Measurements from ENCODE around the gene VTI1A.
"Not testable (repeated sequence)": the region's sequence is repeated elsewhere in the genome, so short reads cannot be mapped to it uniquely, and the experiment has no call there.

The VTI1A gene

DNA sequence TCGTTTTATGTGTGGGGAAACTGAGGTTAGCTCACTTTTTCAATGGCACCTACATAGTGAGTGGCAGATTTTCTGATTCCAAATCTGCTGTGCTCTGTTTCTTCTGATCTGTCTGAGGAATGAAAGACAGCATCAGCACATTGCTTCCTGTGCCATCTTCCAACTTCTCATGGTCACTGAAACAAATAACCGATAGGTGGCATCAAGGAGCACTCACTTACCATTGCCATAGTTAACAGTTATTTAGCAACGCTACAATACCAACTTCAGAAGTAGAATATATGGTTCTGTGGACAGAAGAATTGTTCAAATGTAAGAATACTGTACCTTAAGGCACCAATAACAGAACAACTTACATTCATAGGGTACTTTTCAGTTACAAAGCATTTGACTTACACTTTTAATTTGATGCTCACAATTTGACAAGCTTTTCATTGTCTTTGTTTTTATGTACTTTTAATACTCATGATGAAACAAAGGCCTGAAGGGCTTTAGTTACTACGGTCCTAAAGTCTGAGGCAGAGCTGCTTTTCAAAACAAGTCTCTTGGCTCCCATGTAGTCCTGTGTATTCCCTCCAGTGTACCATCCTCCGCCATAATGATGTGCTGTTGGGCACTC lies 274.2 kb downstream of the VTI1A start:
- Histone ChIP-seq H3K36me3 (ENCODE audit: control insufficient read depth, insufficient read depth, low read length) (no peaks in the 10 kb centered on the region), H3K4me3 (ENCODE audit: low read depth, low read length) (no peak overlapping the region), H3K27me3 (ENCODE audit: control insufficient read depth, insufficient read depth, low read length) (no peaks in the 10 kb centered on the region), H3K9ac (ENCODE audit: low read depth, low read length) (no peak overlapping the region), H3K9me3 (ENCODE audit: control insufficient read depth, insufficient read depth, low read length) (no peaks in the 10 kb centered on the region), H3K4me1 (ENCODE audit: control insufficient read depth, insufficient read depth, low read length) (peaks cover 12% of the 10 kb centered on the region)

DNA sequence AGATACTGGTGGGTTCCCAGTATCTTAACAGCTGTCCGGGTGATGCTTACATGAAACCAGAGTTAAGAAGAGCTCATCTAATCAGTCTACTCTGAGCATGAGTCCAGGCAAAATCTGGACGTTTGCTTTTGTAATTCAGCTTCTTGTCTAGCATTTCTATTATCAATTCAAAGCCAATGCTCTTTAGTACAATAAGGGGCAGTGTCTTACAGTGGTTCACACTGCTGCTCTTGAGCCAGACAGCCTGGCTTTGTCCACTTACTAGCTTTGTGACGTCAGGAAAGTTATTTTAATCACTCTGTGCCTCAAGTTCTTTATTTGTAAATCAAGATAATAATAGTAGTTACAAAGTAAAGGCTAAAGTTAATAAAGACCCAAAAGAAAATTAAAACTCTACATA lies 275.7 kb downstream of the VTI1A start:
- peaks cover 9% of the 10 kb centered on the region for H3K4me1 ChIP-seq (ENCODE audit: control insufficient read depth, insufficient read depth, low read length)
- no peaks in the 10 kb centered on the region for H3K36me3 ChIP-seq (ENCODE audit: control insufficient read depth, insufficient read depth, low read length)

DNA sequence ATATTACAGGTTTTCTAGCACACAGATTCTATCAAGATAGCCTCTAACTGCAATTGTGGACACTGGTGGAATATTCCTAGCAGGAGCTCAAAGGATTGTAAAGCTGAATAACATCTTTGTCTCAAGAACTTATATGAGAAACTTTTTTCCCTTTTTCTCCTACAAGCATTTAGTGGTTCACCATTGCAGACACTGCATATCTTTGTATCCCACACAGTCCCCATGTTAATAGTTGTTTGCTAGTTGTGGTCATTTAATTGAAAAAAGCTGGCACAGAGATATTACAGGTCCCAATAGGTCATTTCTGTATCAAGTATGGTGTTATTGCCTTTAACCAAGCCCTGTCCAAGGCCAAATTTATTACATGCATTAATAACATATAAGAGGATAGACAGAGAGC lies 276.9 kb downstream of the VTI1A start:
- no peaks in the 10 kb centered on the region for H3K27me3 ChIP-seq (ENCODE audit: control insufficient read depth, insufficient read depth, low read length)
- H3K36me3 ChIP-seq (ENCODE audit: control insufficient read depth, insufficient read depth, low read length): no peaks in the 10 kb centered on the region
- H3K9ac ChIP-seq (ENCODE audit: low read depth, low read length): no peak overlapping the region
- no peak overlapping the region for H3K4me3 ChIP-seq (ENCODE audit: low read depth, low read length)
- H3K4me1 ChIP-seq (ENCODE audit: control insufficient read depth, insufficient read depth, low read length): peaks cover 5% of the 10 kb centered on the region
- H3K9me3 ChIP-seq (ENCODE audit: control insufficient read depth, insufficient read depth, low read length): no peaks in the 10 kb centered on the region

More for the DNA sequence above, 275.7 kb downstream of the VTI1A start:
- H3K9ac ChIP-seq (ENCODE audit: low read depth, low read length): no peak overlapping the region
- no peak overlapping the region for H3K4me3 ChIP-seq (ENCODE audit: low read depth, low read length)
- no peaks in the 10 kb centered on the region for H3K27me3 ChIP-seq (ENCODE audit: control insufficient read depth, insufficient read depth, low read length)
- no peaks in the 10 kb centered on the region for H3K9me3 ChIP-seq (ENCODE audit: control insufficient read depth, insufficient read depth, low read length)

DNA sequence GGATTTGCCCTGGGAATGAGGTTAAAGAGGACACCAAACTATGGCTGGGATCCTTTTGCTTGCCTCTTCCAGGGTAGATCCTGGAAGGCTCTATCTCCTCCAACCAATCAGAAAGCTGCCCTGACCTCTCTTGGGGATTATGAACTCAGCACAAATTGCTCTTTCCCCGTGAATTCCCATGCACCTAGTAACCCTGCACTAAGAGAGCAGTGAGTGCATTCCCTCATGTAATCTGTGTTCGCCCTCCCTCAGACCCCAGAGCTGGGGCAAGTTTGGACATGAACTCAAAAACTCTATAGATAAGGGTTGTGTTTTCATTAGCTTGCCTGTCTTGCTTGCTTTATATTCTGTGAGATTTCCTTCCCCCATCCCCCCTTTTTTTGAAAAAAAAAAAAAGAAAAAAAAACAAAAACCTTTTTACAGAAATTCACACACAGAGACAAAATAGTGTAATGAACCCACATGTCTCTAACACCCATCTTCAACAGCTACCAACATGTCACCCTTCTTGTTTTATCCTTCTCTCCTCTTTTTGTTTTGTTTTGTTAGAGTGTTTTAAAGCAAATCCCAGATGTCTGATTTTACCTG lies 277.5 kb downstream of the VTI1A start:
- Histone ChIP-seq H3K9ac (ENCODE audit: low read depth, low read length) (no peak overlapping the region), H3K36me3 (ENCODE audit: control insufficient read depth, insufficient read depth, low read length) (no peaks in the 10 kb centered on the region), H3K27me3 (ENCODE audit: control insufficient read depth, insufficient read depth, low read length) (no peaks in the 10 kb centered on the region), H3K4me3 (ENCODE audit: low read depth, low read length) (no peak overlapping the region), H3K4me1 (ENCODE audit: control insufficient read depth, insufficient read depth, low read length) (peaks cover 4% of the 10 kb centered on the region), H3K9me3 (ENCODE audit: control insufficient read depth, insufficient read depth, low read length) (no peaks in the 10 kb centered on the region)

DNA sequence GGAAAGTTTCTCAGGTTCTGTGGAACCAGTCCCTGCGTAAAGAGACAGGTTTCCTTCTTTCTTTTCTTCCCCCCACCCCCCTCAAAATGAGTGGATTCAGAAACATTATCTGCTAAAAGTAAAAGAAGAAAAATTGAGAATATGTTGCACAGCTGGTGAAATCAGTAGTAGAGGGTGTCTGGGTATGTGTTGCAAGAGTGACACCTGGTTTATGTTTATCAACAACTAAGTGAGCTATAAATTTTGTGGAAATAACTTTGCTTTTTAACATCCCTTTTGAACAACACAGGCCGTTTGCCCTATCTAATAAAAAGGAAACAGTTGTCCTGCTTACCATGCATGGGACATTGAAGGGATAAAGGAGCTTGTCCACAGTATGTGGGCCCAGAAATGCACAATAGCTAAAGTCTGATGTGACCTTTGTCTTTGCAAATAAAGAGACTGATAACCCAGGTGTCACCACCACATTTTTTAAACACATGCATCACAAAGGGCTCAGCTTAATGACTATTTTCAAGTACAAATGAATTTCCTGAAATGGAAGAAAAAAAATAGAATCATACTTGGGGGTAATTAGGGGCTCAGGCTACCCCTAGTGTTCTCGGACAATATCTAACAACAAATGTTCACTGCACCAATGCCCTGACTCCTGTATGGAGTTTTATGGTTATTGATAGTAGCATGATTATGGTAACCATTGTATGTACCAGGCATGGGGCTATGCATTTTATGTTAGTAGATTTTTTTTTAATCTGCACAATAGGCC lies 281.3 kb downstream of the VTI1A start:
- Histone ChIP-seq H3K36me3 (ENCODE audit: control insufficient read depth, insufficient read depth, low read length) (no peaks in the 10 kb centered on the region), H3K4me1 (ENCODE audit: control insufficient read depth, insufficient read depth, low read length) (peaks cover 16% of the 10 kb centered on the region), H3K4me3 (ENCODE audit: low read depth, low read length) (no peak overlapping the region), H3K27me3 (ENCODE audit: control insufficient read depth, insufficient read depth, low read length) (no peaks in the 10 kb centered on the region), H3K9ac (ENCODE audit: low read depth, low read length) (no peak overlapping the region), H3K9me3 (ENCODE audit: control insufficient read depth, insufficient read depth, low read length) (no peaks in the 10 kb centered on the region)

DNA sequence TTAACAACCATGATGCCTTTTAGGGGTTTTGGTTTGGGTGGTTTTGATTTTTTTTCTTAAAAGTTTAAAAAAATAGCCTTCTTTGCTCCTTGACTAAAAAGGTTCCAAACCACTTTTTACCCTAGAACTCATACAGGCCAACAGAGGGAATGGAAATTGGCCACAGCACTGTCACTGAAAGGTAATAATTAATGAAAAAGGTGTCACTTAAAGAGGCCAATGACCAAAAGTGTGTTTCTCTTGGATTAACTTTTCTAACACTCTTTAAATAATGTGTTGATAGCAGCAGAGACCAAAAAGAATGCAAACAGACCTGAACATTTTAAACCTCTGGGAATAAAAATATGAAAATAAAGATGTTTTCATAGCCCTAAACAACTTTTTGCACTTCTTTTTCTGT lies 282.0 kb downstream of the VTI1A start:
- no peak overlapping the region for H3K9ac ChIP-seq (ENCODE audit: low read depth, low read length)
- H3K9me3 ChIP-seq (ENCODE audit: control insufficient read depth, insufficient read depth, low read length): no peaks in the 10 kb centered on the region
- H3K4me1 ChIP-seq (ENCODE audit: control insufficient read depth, insufficient read depth, low read length): peaks cover 16% of the 10 kb centered on the region
- H3K27me3 ChIP-seq (ENCODE audit: control insufficient read depth, insufficient read depth, low read length): no peaks in the 10 kb centered on the region
- H3K36me3 ChIP-seq (ENCODE audit: control insufficient read depth, insufficient read depth, low read length): no peaks in the 10 kb centered on the region
- no peak overlapping the region for H3K4me3 ChIP-seq (ENCODE audit: low read depth, low read length)

DNA sequence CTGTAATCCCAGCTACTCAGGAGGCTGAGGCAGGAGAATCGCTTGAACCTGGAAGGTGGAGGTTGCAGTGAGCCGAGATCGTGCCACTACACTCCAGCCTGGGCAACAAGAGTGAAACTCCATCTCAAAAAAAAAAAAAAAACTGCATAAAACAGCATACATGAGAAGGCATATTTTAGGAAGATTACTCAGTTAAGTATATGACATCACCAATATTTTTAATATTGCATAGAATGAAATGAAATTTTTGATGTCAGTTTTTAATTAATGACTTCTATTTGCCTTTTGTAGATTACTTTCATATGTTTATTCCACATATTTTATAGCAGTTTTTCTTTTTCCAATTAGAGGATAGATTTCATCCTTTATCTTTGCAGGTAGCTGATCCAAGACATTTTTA lies 284.4 kb downstream of the VTI1A start:
- not testable (repeated sequence) for H3K9ac ChIP-seq (ENCODE audit: low read depth, low read length); H3K27me3 ChIP-seq (ENCODE audit: control insufficient read depth, insufficient read depth, low read length); H3K4me3 ChIP-seq (ENCODE audit: low read depth, low read length); H3K9me3 ChIP-seq (ENCODE audit: control insufficient read depth, insufficient read depth, low read length); H3K36me3 ChIP-seq (ENCODE audit: control insufficient read depth, insufficient read depth, low read length)
- peaks cover 16% of the 10 kb centered on the region for H3K4me1 ChIP-seq (ENCODE audit: control insufficient read depth, insufficient read depth, low read length)

DNA sequence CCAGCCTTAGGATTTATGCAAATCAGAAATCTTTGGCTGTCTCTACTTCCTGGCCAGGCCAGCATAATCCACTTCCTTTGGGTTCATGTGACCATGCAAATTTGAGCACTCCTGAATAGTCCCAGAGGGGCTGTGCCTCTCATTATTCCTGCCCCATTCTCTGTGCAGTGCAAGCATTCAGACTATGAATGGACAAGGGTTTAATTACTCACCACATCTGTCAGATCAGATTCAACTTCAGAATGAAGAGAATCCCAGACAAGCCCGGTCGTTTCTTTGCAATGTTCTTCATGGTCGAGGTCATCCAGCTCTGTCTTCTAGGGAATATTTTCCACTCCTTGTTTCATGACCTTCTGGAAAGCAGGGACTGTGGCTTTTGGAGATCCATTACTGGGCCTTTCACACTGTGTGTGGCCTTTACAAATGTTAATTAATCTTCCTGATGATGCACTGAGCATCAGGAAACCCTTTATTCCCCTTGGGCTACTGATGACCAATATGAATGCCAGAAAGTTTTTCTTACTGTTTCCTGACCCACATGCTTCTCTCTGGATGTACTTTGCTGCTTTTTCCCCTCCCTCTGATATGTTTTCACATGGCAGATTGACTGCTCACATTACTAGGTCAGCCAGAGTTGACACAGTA lies 285.4 kb downstream of the VTI1A start:
- Histone ChIP-seq H3K9ac (ENCODE audit: low read depth, low read length) (no peak overlapping the region), H3K4me1 (ENCODE audit: control insufficient read depth, insufficient read depth, low read length) (peaks cover 16% of the 10 kb centered on the region), H3K9me3 (ENCODE audit: control insufficient read depth, insufficient read depth, low read length) (no peaks in the 10 kb centered on the region), H3K36me3 (ENCODE audit: control insufficient read depth, insufficient read depth, low read length) (no peaks in the 10 kb centered on the region), H3K27me3 (ENCODE audit: control insufficient read depth, insufficient read depth, low read length) (no peaks in the 10 kb centered on the region), H3K4me3 (ENCODE audit: low read depth, low read length) (no peak overlapping the region)

DNA sequence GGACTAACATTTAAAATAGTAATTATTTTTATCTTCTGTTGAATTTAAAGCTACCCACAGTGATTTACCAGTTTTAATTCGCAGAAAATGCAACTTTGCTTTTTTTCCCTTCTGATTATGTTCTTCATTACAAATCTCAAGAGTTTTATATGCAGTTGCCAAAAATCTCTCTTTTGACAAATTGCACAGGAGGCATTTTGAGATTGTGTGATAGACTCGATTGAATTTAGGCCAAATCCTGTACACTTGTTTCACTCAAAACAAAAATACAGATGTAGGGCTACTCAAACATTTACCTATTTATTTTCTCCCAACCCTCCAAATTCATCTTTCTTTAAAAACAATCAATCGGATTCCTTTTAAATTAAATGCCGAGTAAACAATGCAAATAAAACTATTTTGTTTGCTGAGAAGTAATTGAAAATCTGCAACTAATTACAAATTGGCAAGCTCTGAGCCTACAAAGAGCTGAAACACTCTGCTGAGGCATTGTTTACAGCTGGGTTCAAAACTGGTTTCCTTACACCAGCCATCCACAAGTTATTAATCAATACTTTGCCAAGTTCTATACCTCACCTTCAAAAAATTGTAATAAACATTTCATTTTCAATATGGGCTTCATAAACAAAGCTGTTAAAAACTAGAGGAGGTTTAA lies 288.2 kb downstream of the VTI1A start:
- Histone ChIP-seq H3K36me3 (ENCODE audit: control insufficient read depth, insufficient read depth, low read length) (no peaks in the 10 kb centered on the region), H3K9ac (ENCODE audit: low read depth, low read length) (no peak overlapping the region), H3K27me3 (ENCODE audit: control insufficient read depth, insufficient read depth, low read length) (no peaks in the 10 kb centered on the region), H3K4me1 (ENCODE audit: control insufficient read depth, insufficient read depth, low read length) (peaks cover 12% of the 10 kb centered on the region), H3K4me3 (ENCODE audit: low read depth, low read length) (no peak overlapping the region), H3K9me3 (ENCODE audit: control insufficient read depth, insufficient read depth, low read length) (no peaks in the 10 kb centered on the region)

DNA sequence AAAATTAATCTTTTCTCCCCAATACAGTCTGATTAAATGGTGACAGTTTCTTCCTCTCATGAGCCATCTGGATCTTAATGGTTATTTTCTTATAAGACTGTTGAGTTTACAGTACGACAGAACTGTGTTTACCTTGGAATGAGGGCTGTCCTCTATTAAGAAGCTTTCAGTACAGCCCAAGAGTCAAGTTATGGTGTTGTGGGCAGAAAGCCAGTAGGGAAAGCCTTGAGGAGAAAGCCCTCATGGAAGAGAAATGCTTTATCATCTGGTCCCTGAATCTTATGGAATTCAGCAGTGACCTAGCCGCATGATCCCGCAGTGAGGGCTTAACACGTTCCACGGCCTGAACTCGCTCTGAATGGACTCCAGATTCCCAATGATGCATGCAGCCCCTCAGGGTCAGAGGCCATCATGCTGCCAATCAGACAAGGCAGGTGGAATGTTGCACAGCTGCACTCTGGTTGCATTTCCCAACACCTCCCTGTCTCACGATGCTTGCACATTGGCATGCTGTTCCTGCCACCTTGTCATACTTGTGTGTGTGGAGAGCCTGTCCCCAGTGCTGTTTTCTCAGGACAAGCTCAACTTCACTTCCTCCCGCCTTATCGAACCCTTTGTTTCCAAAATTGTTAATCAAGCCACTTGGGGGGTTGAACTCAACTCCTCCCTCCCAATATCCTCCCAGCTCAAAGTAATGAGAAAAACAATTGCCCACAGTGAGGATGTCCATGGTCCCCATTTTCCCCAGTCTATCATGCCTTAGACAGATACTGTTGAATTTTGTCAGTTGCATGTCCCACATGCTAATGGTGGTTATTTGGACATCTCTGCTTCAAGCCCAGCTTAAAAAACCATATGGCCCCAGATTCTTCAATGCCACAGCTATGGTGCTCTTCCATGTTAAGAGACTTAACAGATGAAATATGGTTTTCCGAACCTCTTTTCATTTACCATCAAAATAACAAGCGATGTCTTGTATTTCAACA lies 291.9 kb downstream of the VTI1A start:
- Histone ChIP-seq H3K27me3 (ENCODE audit: control insufficient read depth, insufficient read depth, low read length) (no peaks in the 10 kb centered on the region), H3K36me3 (ENCODE audit: control insufficient read depth, insufficient read depth, low read length) (no peaks in the 10 kb centered on the region), H3K9ac (ENCODE audit: low read depth, low read length) (no peak overlapping the region), H3K9me3 (ENCODE audit: control insufficient read depth, insufficient read depth, low read length) (no peaks in the 10 kb centered on the region), H3K4me1 (ENCODE audit: control insufficient read depth, insufficient read depth, low read length) (peaks cover 2% of the 10 kb centered on the region), H3K4me3 (ENCODE audit: low read depth, low read length) (no peak overlapping the region)

Measured in iPS-15b (cell line).